HL-60/S4 treated with phorbol 12-myristate 13-acetate at 8.2 ng/mL for 4 days and 3 days (cell line): ENCODE measurements around the gene KL.

Experiments used
- in situ Hi-C: fragments of 300-500 bp; cut with MboI; formaldehyde crosslinking; loops from 2 replicates; pipeline ENCODE4 v1.15.0; 2022; ENCODE audit warnings: low sequenced_read_pairs

Gene KL

GRCh38 chr13:33003458-33004019 lies 12.7 kb upstream of the KL start:
- in situ Hi-C loops = no loop called here

- in situ Hi-C loops = no loop called here
Measured at GRCh38 chr13:33004511-33004910, 11.7 kb upstream of the KL start.

GRCh38 chr13:33006134-33006533 lies 10.1 kb upstream of the KL start:
- in situ Hi-C loops = no loop called here

GRCh38 chr13:33006638-33007037 lies 9.6 kb upstream of the KL start:
- in situ Hi-C loops = no loop called here

GRCh38 chr13:33007237-33007636 lies 9.0 kb upstream of the KL start:
- in situ Hi-C loops = no loop called here

GRCh38 chr13:33007950-33008349 lies 8.3 kb upstream of the KL start:
- in situ Hi-C loops = no loop called here

- in situ Hi-C loops = no loop called here
Measured at GRCh38 chr13:33008946-33009722, 7.1 kb upstream of the KL start.

GRCh38 chr13:33011828-33012470 lies 4.3 kb upstream of the KL start:
- in situ Hi-C loops = no loop called here

GRCh38 chr13:33014291-33014690 lies 1.9 kb upstream of the KL start:
- in situ Hi-C loops = no loop called here

- in situ Hi-C loops = no loop called here
Measured at GRCh38 chr13:33015241-33015668, 968 bp upstream of the KL start.

- in situ Hi-C loops = no loop called here
Measured at GRCh38 chr13:33015791-33016323, 366 bp upstream of the KL start.

GRCh38 chr13:33017323-33017929 lies 1.2 kb downstream of the KL start:
- in situ Hi-C loops = no loop called here

- in situ Hi-C loops = no loop called here
Measured at GRCh38 chr13:33018886-33019285, 2.7 kb downstream of the KL start.

- in situ Hi-C loops = no loop called here
Measured at GRCh38 chr13:33022986-33023385, 6.8 kb downstream of the KL start.

- in situ Hi-C loops = no loop called here
Measured at GRCh38 chr13:33025220-33025744, 9.1 kb downstream of the KL start.

- in situ Hi-C loops = no loop called here
Measured at GRCh38 chr13:33026489-33027152, 10.4 kb downstream of the KL start.

- in situ Hi-C loops = no loop called here
Measured at GRCh38 chr13:33028620-33029019, 12.4 kb downstream of the KL start.

- in situ Hi-C loops = no loop called here
Measured at GRCh38 chr13:33031277-33031676, 15.1 kb downstream of the KL start.

GRCh38 chr13:33032037-33032625 lies 15.9 kb downstream of the KL start:
- in situ Hi-C loops = no loop called here

- in situ Hi-C loops = no loop called here
Measured at GRCh38 chr13:33033051-33033812, 17.0 kb downstream of the KL start.
